GM12873 (cell line): ENCODE results near the gene TMX1.

Experiments
- TF ChIP-seq, protein P1 (sequence below): IDR thresholded peaks from 2 replicates; pipeline ENCODE4 v1.5.1; 2012; ENCODE audit warnings: low read depth, mild to moderate bottlenecking, moderate library complexity, low read length, control low read depth; ENCODE audit not compliant: insufficient read depth; ENCODE audit errors: missing control alignments

TMX1 gene

GRCh38 chr14:51260225-51260624 is 20.2 kb downstream of the TMX1 start:
- TF ChIP-seq, protein P1, sequence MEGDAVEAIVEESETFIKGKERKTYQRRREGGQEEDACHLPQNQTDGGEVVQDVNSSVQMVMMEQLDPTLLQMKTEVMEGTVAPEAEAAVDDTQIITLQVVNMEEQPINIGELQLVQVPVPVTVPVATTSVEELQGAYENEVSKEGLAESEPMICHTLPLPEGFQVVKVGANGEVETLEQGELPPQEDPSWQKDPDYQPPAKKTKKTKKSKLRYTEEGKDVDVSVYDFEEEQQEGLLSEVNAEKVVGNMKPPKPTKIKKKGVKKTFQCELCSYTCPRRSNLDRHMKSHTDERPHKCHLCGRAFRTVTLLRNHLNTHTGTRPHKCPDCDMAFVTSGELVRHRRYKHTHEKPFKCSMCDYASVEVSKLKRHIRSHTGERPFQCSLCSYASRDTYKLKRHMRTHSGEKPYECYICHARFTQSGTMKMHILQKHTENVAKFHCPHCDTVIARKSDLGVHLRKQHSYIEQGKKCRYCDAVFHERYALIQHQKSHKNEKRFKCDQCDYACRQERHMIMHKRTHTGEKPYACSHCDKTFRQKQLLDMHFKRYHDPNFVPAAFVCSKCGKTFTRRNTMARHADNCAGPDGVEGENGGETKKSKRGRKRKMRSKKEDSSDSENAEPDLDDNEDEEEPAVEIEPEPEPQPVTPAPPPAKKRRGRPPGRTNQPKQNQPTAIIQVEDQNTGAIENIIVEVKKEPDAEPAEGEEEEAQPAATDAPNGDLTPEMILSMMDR, result no peak

DNA sequence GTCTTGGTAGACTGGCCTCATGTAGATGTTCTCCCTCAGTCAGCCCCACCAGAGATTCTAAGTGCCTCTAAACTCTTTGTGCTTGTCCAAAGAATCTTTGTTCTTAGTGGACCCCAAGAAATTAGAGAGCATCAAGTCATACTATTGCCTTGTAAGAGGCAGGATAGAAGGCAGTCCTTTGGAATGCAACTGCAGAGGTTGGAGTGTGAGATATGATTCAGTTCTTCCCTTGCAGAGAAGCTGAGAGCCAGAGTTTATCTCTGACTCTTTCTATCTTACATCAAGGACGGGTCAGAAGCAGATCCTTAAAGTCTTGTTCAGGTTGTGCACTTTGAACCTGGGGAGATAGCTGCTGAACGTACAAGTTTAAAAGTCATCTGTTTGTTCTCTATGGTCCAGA is 21.1 kb downstream of the TMX1 start:
- TF ChIP-seq, protein P1, result no peak

- TF ChIP-seq, protein P1, result no peak
These were observed 22.8 kb downstream of the TMX1 start for GRCh38 chr14:51262868-51263267.

DNA sequence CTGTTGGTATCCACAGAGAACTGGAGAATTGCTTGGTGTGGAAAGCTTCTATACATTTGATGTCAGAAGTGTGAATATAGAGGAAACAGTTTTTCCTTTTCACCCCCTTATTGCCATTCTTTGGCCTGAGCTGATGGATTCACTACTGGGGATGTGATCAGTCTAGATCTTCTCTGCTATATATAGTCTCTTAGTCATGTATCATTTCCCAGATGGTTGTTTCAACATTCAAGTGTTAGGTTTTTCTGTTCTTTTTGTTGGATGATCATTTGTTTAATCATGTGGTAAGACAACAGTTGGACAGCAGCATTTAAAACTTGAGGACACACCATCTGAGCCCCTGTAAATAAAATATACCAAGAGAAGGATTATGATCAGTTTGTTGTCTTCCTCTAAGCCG is 29.6 kb downstream of the TMX1 start:
- TF ChIP-seq, protein P1, result no peak

DNA sequence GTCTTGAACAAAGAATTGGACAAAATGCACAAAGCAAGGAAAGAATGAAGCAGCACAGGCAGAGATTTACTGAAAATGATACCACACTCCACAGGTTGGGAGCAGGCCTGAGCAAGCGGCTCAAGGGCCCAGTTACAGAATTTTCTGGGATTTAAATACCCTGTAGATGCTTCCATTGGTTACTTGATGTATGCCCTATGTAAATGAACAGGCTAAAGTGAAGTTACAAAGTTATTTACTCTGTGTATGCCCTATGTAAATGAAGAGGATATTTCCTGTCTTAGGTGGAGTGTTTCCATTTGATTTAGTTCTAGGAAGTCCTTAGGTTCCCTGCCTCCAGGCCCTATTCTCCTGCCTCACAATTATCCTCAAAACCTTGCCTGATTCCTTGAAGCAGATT is 36.6 kb downstream of the TMX1 start:
- TF ChIP-seq, protein P1, result no peak

- TF ChIP-seq, protein P1, result no peak
These were observed 37.8 kb downstream of the TMX1 start for GRCh38 chr14:51277753-51278415.

DNA sequence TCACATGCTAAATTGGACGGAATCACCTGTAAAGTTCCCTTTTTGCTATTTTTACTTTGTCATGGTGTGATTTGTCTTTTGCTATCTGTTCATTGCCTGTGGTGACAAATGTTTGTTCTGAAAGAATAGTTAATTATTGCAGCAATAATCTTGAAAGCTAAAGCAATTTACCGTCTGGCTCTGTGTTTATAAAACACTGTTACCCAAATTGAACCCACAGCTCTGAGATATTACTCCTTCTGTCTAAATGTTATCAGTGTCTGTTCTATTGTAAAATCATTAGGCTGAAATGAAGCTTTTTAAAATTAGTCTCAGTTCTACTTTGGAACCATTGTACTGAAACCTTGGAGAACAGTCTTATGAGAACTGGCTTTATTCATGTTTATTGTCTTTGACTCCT is 42.5 kb downstream of the TMX1 start:
- TF ChIP-seq, protein P1, result no peak
